ENCODE results near the gene SLC8A1. TPM values are rescaled to one million over a fixed set of nuclear protein-coding genes. Genes with fewer than 3 reads are reported as not detected.

The SLC8A1 gene
- total and polyA plus RNA-seq, 11 donors: 61.9 to 1,521 (median 827) TPM

GRCh38 chr2:40148334-40148733 lies 303.6 kb downstream of the SLC8A1 start:
- WGBS, 4 donors: 75 to 86% (median 83%) methylated on average over 6 of the region's 6 CpGs
- no peaks in the 10 kb centered on the region for H3K9me3 ChIP-seq
- H3K27me3 ChIP-seq: no peaks in the 10 kb centered on the region
- H3K27ac ChIP-seq: no peak overlapping the region
- ATAC-seq (peak in 1 of 4 donors; percentile 31), DNase-seq (no peak)
- no peak overlapping the region for H3K4me3 ChIP-seq
- intact Hi-C loops (cut with DNase I): no loop called here
- H3K36me3 ChIP-seq: peaks cover 0 to 86% (median 6%) of the 10 kb centered on the region in 9 donors
- no peak for TF ChIP-seq POLR2A (IDR thresholded peaks at IDR 0.05)
- TF ChIP-seq, protein P1, sequence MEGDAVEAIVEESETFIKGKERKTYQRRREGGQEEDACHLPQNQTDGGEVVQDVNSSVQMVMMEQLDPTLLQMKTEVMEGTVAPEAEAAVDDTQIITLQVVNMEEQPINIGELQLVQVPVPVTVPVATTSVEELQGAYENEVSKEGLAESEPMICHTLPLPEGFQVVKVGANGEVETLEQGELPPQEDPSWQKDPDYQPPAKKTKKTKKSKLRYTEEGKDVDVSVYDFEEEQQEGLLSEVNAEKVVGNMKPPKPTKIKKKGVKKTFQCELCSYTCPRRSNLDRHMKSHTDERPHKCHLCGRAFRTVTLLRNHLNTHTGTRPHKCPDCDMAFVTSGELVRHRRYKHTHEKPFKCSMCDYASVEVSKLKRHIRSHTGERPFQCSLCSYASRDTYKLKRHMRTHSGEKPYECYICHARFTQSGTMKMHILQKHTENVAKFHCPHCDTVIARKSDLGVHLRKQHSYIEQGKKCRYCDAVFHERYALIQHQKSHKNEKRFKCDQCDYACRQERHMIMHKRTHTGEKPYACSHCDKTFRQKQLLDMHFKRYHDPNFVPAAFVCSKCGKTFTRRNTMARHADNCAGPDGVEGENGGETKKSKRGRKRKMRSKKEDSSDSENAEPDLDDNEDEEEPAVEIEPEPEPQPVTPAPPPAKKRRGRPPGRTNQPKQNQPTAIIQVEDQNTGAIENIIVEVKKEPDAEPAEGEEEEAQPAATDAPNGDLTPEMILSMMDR (IDR thresholded peaks at IDR 0.05): no peak
- H3K4me1 ChIP-seq: peaks cover 0 to 27% (median 0%) of the 10 kb centered on the region in 12 donors

GRCh38 chr2:40147360-40147759 lies 304.5 kb downstream of the SLC8A1 start:
- no peak overlapping the region for H3K4me3 ChIP-seq
- no peak for TF ChIP-seq POLR2A (IDR thresholded peaks at IDR 0.05)
- TF ChIP-seq, protein P1 (IDR thresholded peaks at IDR 0.05): no peak
- intact Hi-C loops (cut with DNase I): no loop called here
- H3K4me1 ChIP-seq: peaks cover 0 to 24% (median 0%) of the 10 kb centered on the region in 12 donors
- H3K27me3 ChIP-seq: no peaks in the 10 kb centered on the region
- H3K36me3 ChIP-seq: peaks cover 0 to 85% (median 6%) of the 10 kb centered on the region in 9 donors
- ATAC-seq (peak in 3 of 4 donors; percentile 46 to 71 (median 71)), DNase-seq (no peak)
- H3K9me3 ChIP-seq: no peaks in the 10 kb centered on the region
- H3K27ac ChIP-seq: no peak overlapping the region
- WGBS, 4 donors: 47 to 59% (median 53%) methylated on average over 2 of the region's 2 CpGs

DNA sequence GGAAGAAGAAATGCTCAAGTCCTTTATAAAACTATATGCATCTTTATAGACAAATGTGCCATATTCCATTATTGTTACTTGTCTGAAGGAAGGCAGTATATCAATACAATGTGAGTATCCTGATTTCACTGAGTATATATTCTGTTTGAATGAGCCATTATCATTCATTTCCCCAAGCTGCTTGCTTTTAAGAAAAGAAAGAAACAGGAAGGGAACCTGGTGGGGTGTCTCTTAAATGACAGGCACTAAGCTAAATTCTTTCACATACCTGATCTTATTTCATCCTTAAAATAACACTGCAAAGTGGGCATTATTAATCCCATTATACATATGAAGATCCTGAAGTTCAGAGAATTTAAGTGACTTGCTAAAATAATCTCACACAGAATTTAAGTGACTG lies 307.9 kb downstream of the SLC8A1 start:
- H3K9me3 ChIP-seq: no peaks in the 10 kb centered on the region
- TF ChIP-seq POLR2A (IDR thresholded peaks at IDR 0.05): no peak
- TF ChIP-seq, protein P1 (IDR thresholded peaks at IDR 0.05): no peak
- ATAC-seq (no peak), DNase-seq (no peak)
- H3K27ac ChIP-seq: no peak overlapping the region
- H3K4me1 ChIP-seq: peaks cover 0 to 14% (median 0%) of the 10 kb centered on the region in 12 donors
- H3K4me3 ChIP-seq: no peak overlapping the region
- intact Hi-C loops (cut with DNase I): no loop called here
- peaks cover 0 to 92% (median 16%) of the 10 kb centered on the region in 9 donors for H3K36me3 ChIP-seq
- H3K27me3 ChIP-seq: no peaks in the 10 kb centered on the region

GRCh38 chr2:40138314-40138713 lies 313.6 kb downstream of the SLC8A1 start:
- Histone ChIP-seq H3K4me3 (no peak overlapping the region), H3K27me3 (no peaks in the 10 kb centered on the region), H3K9me3 (no peaks in the 10 kb centered on the region), H3K27ac (no peak overlapping the region), H3K36me3 (peaks cover 0 to 73% (median 32%) of the 10 kb centered on the region in 9 donors), H3K4me1 (peaks cover 0 to 7% (median 0%) of the 10 kb centered on the region in 12 donors)
- intact Hi-C loops (cut with DNase I): no loop called here
- ATAC-seq: no peak
- DNase-seq: no peak
- 75 to 88% (median 76%) methylated on average over 1 of the region's 1 CpG for WGBS, 4 donors
- TF ChIP-seq, protein P1 (IDR thresholded peaks at IDR 0.05): no peak
- no peak for TF ChIP-seq POLR2A (IDR thresholded peaks at IDR 0.05)
